Stimulated activated CD8-positive, alpha-beta memory T cell treated with anti-CD3 and anti-CD28 coated beads, Interleukin-7, amount 100 ng/mL, for 1 hour (primary cell): ENCODE data around the gene CYP4F22.
"Not testable (repeated sequence)": the region's sequence is repeated elsewhere in the genome, so short reads cannot be mapped to it uniquely, and the experiment has no call there.

Experiments used
- DNase-seq, 2 donors: peaks; one replicate each; pipeline ENCODE4 v3.0.0-alpha.2; 2020; ENCODE audit warnings: low read depth in 2 of 2

CYP4F22 gene

GRCh38 chr19:15488489-15489226 lies 19.7 kb upstream of the CYP4F22 start:
- DNase-seq, result no peak

GRCh38 chr19:15495151-15495550 lies 13.2 kb upstream of the CYP4F22 start:
- no peak for DNase-seq

- no peak for DNase-seq
Measured at GRCh38 chr19:15498156-15498858, 10.0 kb upstream of the CYP4F22 start.

- no peak for DNase-seq
Measured at GRCh38 chr19:15498910-15499309, 9.4 kb upstream of the CYP4F22 start.

- no peak for DNase-seq
Measured at GRCh38 chr19:15501596-15501995, 6.7 kb upstream of the CYP4F22 start.

- DNase-seq, result no peak
Measured at GRCh38 chr19:15502264-15502663, 6.1 kb upstream of the CYP4F22 start.

- DNase-seq, result no peak
Measured at GRCh38 chr19:15506074-15506571, 2.2 kb upstream of the CYP4F22 start.

- DNase-seq, result no peak
Measured at GRCh38 chr19:15507068-15508034, 974 bp upstream of the CYP4F22 start.

GRCh38 chr19:15511671-15512424 lies 3.5 kb downstream of the CYP4F22 start:
- no peak for DNase-seq

- not testable (repeated sequence) for DNase-seq
Measured at GRCh38 chr19:15515227-15515625, 6.9 kb downstream of the CYP4F22 start.

- DNase-seq, result no peak
Measured at GRCh38 chr19:15516363-15516762, 8.0 kb downstream of the CYP4F22 start.

GRCh38 chr19:15517778-15518177 lies 9.5 kb downstream of the CYP4F22 start:
- DNase-seq, result no peak

- no peak for DNase-seq
Measured at GRCh38 chr19:15519433-15519976, 11.2 kb downstream of the CYP4F22 start.

- DNase-seq, result no peak
Measured at GRCh38 chr19:15524781-15525180, 16.5 kb downstream of the CYP4F22 start.

GRCh38 chr19:15525291-15525690 lies 17.0 kb downstream of the CYP4F22 start:
- DNase-seq, result no peak

- DNase-seq, result no peak
Measured at GRCh38 chr19:15526408-15526807, 18.1 kb downstream of the CYP4F22 start.

- no peak for DNase-seq
Measured at GRCh38 chr19:15527705-15528104, 19.4 kb downstream of the CYP4F22 start.

GRCh38 chr19:15529774-15530372 lies 21.5 kb downstream of the CYP4F22 start:
- no peak for DNase-seq

GRCh38 chr19:15532779-15533521 lies 24.6 kb downstream of the CYP4F22 start:
- no peak for DNase-seq

GRCh38 chr19:15533522-15533830 lies 25.2 kb downstream of the CYP4F22 start:
- not testable (repeated sequence) for DNase-seq
